Parathyroid adenoma (tissue), 2 donors: ENCODE results near the gene PYDC2.

Experiments used
- H2AFZ ChIP-seq: fragments of 300-600 bp; sonication (generic); one replicate; pipeline ENCODE4 v1.7.0; 2017; ENCODE audit warnings: antibody characterized with exemption, mild to moderate bottlenecking
- H3K27ac ChIP-seq: fragments of 300-600 bp; sonication (generic); one replicate; pipeline ENCODE4 v1.7.0; 2017
- H3K27me3 ChIP-seq: fragments of 300-600 bp; sonication (generic); one replicate; pipeline ENCODE4 v1.7.0; 2017; ENCODE audit warnings: low read length; ENCODE audit not compliant: control insufficient read depth, insufficient read depth
- H3K36me3 ChIP-seq: fragments of 300-600 bp; sonication (generic); one replicate; pipeline ENCODE4 v1.7.0; 2017; ENCODE audit warnings: low read length; ENCODE audit not compliant: control insufficient read depth, insufficient read depth
- H3K4me1 ChIP-seq: fragments of 300-600 bp; sonication (generic); one replicate; pipeline ENCODE4 v1.7.0; 2017; ENCODE audit warnings: control low read depth
- H3K4me2 ChIP-seq: fragments of 300-600 bp; sonication (generic); one replicate; pipeline ENCODE4 v1.7.0; 2017; ENCODE audit warnings: low read length
- H3K4me3 ChIP-seq: fragments of 300-600 bp; sonication (generic); one replicate; pipeline ENCODE4 v1.7.0; 2017; ENCODE audit warnings: low read depth, low read length
- H3K79me2 ChIP-seq: fragments of 300-600 bp; sonication (generic); one replicate; pipeline ENCODE4 v1.7.0; 2017; ENCODE audit warnings: control low read depth
- H3K9ac ChIP-seq: fragments of 300-600 bp; sonication (generic); one replicate; pipeline ENCODE4 v1.7.0; 2017; ENCODE audit warnings: mild to moderate bottlenecking
- H3K9me3 ChIP-seq: fragments of 300-600 bp; sonication (generic); one replicate; pipeline ENCODE4 v1.7.0; 2017; ENCODE audit warnings: low read length; ENCODE audit not compliant: control insufficient read depth
- TF ChIP-seq, protein P1 (sequence below): fragments of 300-600 bp; sonication (generic); IDR thresholded peaks from one replicate; pipeline ENCODE4 v1.7.0; 2017; ENCODE audit warnings: antibody characterized with exemption, mild to moderate bottlenecking
- donor health status: primary hyperparathyroidism.

Gene PYDC2

GRCh38 chr3:191461113-191461595, at the start of gene PYDC2:
Gene PYDC2 (plus strand): TSS chr3:191461163. CDS start chr3:191461163, 0 bp downstream.
- no peaks in the 10 kb centered on the region for H3K79me2 ChIP-seq
- no peak within 1 kb of the TSS for H3K4me2 ChIP-seq
- no peaks in the 10 kb centered on the region for H3K27me3 ChIP-seq
- no peaks in the 10 kb centered on the region for H3K4me1 ChIP-seq
- no peak within 1 kb of the TSS for H3K4me3 ChIP-seq
- no peaks in the 10 kb centered on the region for H3K9me3 ChIP-seq
- H2AFZ ChIP-seq = no peak within 1 kb of the TSS
- TF ChIP-seq, protein P1, sequence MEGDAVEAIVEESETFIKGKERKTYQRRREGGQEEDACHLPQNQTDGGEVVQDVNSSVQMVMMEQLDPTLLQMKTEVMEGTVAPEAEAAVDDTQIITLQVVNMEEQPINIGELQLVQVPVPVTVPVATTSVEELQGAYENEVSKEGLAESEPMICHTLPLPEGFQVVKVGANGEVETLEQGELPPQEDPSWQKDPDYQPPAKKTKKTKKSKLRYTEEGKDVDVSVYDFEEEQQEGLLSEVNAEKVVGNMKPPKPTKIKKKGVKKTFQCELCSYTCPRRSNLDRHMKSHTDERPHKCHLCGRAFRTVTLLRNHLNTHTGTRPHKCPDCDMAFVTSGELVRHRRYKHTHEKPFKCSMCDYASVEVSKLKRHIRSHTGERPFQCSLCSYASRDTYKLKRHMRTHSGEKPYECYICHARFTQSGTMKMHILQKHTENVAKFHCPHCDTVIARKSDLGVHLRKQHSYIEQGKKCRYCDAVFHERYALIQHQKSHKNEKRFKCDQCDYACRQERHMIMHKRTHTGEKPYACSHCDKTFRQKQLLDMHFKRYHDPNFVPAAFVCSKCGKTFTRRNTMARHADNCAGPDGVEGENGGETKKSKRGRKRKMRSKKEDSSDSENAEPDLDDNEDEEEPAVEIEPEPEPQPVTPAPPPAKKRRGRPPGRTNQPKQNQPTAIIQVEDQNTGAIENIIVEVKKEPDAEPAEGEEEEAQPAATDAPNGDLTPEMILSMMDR = no peak
- H3K36me3 ChIP-seq = no peaks in the 10 kb centered on the region
- H3K27ac ChIP-seq = no peak within 1 kb of the TSS
- no peak within 1 kb of the TSS for H3K9ac ChIP-seq

DNA sequence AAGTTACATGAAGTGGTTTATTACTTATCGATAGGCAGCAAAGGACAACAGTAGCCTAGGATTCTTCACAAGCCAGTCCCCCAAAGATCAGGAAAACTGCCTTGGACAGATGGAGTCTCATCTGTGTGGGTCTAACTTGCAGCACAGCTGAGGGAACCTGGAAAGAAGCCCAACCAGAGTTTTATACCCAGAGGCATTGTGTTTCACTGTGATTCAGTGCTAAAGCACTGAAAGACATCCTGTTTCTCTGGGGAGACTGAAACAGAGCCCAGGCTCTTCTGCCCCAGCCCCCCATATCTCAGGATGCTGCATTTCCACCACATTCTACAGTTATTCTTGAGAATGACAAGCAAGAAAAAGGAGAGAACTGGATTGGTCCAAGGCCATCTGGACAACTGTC, 48.2 kb upstream of the PYDC2 start:
- Histone ChIP-seq H2AFZ (no peak overlapping the region), H3K9ac (no peak overlapping the region), H3K4me2 (no peak overlapping the region), H3K9me3 (no peaks in the 10 kb centered on the region), H3K27me3 (no peaks in the 10 kb centered on the region), H3K36me3 (no peaks in the 10 kb centered on the region), H3K4me3 (no peak overlapping the region), H3K27ac (no peak overlapping the region), H3K79me2 (no peaks in the 10 kb centered on the region), H3K4me1 (no peaks in the 10 kb centered on the region)
- TF ChIP-seq, protein P1 = no peak

GRCh38 chr3:191414286-191414685, 46.7 kb upstream of the PYDC2 start:
- Histone ChIP-seq H3K4me1 (no peaks in the 10 kb centered on the region), H2AFZ (no peak overlapping the region), H3K79me2 (no peaks in the 10 kb centered on the region), H3K4me2 (no peak overlapping the region), H3K27me3 (no peaks in the 10 kb centered on the region), H3K9me3 (no peaks in the 10 kb centered on the region), H3K27ac (no peak overlapping the region), H3K36me3 (no peaks in the 10 kb centered on the region), H3K4me3 (no peak overlapping the region), H3K9ac (no peak overlapping the region)
- TF ChIP-seq, protein P1 = no peak

DNA sequence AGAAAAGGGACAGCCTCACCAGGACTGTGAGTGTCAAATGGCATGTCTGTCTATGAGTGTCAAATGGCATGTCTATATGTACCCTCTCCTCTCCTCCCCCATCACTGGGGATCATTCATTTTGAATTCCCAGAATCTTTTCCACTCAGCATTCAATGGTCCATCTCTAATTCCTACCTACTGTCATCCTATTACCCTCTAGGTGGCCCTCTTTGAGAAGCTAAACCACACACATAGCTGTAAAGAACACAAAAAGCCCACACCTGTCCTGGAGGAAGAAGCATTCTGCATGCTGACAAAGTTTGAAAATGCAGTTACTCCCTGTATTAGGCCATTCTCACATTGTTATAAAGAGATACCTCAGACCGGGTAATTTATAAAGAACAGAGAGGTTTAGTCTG, 46.2 kb upstream of the PYDC2 start:
- Histone ChIP-seq H3K4me3 (no peak overlapping the region), H3K27me3 (no peaks in the 10 kb centered on the region), H3K36me3 (no peaks in the 10 kb centered on the region), H2AFZ (no peak overlapping the region), H3K9me3 (no peaks in the 10 kb centered on the region), H3K9ac (no peak overlapping the region), H3K27ac (no peak overlapping the region), H3K4me1 (no peaks in the 10 kb centered on the region), H3K4me2 (no peak overlapping the region), H3K79me2 (no peaks in the 10 kb centered on the region)
- TF ChIP-seq, protein P1 = no peak

DNA sequence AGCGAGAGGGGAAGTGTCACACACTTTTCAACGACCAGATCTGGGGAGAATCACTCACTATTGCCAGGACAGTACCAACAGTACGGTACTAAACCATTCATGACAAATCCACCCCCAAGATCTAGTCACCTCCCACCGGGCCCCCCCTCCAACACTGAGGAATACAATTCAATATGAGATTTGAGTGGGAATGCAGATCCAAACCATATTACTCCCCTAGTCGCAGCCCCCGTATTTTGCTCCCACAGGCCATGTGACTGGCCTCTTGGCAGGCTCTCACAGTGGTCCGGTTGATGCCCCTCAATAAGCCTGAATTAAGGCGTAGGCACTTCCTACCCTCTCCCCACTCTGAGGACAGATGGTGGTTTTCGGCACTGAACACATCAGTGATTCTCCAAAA, 45.4 kb upstream of the PYDC2 start:
- no peak overlapping the region for H3K27ac ChIP-seq
- no peak overlapping the region for H2AFZ ChIP-seq
- H3K9ac ChIP-seq = no peak overlapping the region
- H3K4me1 ChIP-seq = no peaks in the 10 kb centered on the region
- no peak overlapping the region for H3K4me2 ChIP-seq
- H3K9me3 ChIP-seq = no peaks in the 10 kb centered on the region
- TF ChIP-seq, protein P1 = no peak
- no peak overlapping the region for H3K4me3 ChIP-seq
- H3K79me2 ChIP-seq = no peaks in the 10 kb centered on the region
- H3K27me3 ChIP-seq = no peaks in the 10 kb centered on the region
- H3K36me3 ChIP-seq = no peaks in the 10 kb centered on the region
